SK-N-SH (cell line): Measurements from ENCODE around the gene MS4A2.

Source experiments
- CTCF ChIP-seq: fragments of 200-600 bp; sonication (generic); IDR thresholded peaks from 2 replicates; pipeline ENCODE4 v1.6.1; 2017; ENCODE audit warnings: antibody characterized with exemption, mild to moderate bottlenecking, moderate library complexity
- MEF2A ChIP-seq: IDR thresholded peaks from 2 replicates; pipeline ENCODE4 v1.4.0; 2012; ENCODE audit warnings: low read depth, borderline replicate concordance
- PBX3 ChIP-seq: IDR thresholded peaks from 2 replicates; pipeline ENCODE4; 2012
- SMC3 ChIP-seq: IDR thresholded peaks from 2 replicates; pipeline ENCODE4 v1.6.1; 2012; ENCODE audit warnings: low read depth, low read length, improper control_type of control experiment
- TEAD4 ChIP-seq: IDR thresholded peaks from 2 replicates; pipeline ENCODE4 v1.4.0; 2012; ENCODE audit warnings: mild to moderate bottlenecking, borderline replicate concordance; ENCODE audit not compliant: insufficient read depth

GRCh38 chr11:60131912-60132311, 43.4 kb downstream of the MS4A2 start:
- TF ChIP-seq TEAD4 (no peak), CTCF (no peak), SMC3 (no peak), PBX3 (no peak), MEF2A (no peak)
